GM23338 (cell line): ENCODE results near the gene FOXF1. TPM values are rescaled to one million over a fixed set of nuclear protein-coding genes. Genes with fewer than 3 reads are reported as not detected.

ENCODE experiments used
- ATAC-seq: fragments of 200-7000 bp; cut with Tn5 transposase; 3 replicates; pipeline ENCODE4 v1.9.1; 2020
- DNase-seq: peaks from one replicate; pipeline ENCODE4 v3.0.0-alpha.2; 2015; ENCODE audit warnings: low spot score
- H2AFZ ChIP-seq: fragments of 200-600 bp; sonication (generic); 2 replicates; pipeline ENCODE4 v1.8.0; 2016; ENCODE audit warnings: antibody characterized with exemption, mild to moderate bottlenecking, moderate library complexity
- H3F3A ChIP-seq: fragments of 200-600 bp; sonication (generic); replicated peaks from 2 replicates; pipeline ENCODE4 v1.8.0; 2017; ENCODE audit warnings: antibody characterized with exemption, mixed run types, low read depth
- H3K27ac ChIP-seq: fragments of 200-600 bp; sonication (generic); 2 replicates; pipeline ENCODE4 v1.6.1; 2016; ENCODE audit warnings: low read depth
- H3K27me3 ChIP-seq: fragments of 200-600 bp; sonication (generic); 2 replicates; pipeline ENCODE4 v1.8.0; 2016; ENCODE audit warnings: mild to moderate bottlenecking, mixed run types, moderate library complexity; ENCODE audit not compliant: insufficient read depth
- H3K36me3 ChIP-seq: fragments of 200-600 bp; sonication (generic); 2 replicates; pipeline ENCODE4 v1.8.0; 2016; ENCODE audit warnings: mild to moderate bottlenecking; ENCODE audit not compliant: insufficient read depth
- H3K4me1 ChIP-seq: fragments of 200-600 bp; sonication (generic); 2 replicates; pipeline ENCODE4 v1.8.0; 2016; ENCODE audit warnings: mild to moderate bottlenecking, moderate library complexity; ENCODE audit not compliant: insufficient read depth
- H3K4me2 ChIP-seq: fragments of 200-600 bp; sonication (generic); 2 replicates; pipeline ENCODE4 v1.7.1; 2017; ENCODE audit warnings: mixed run types
- H3K4me3 ChIP-seq: fragments of 200-600 bp; sonication (generic); 2 replicates; pipeline ENCODE4 v1.6.1; 2016; ENCODE audit warnings: mixed run types
- H3K79me2 ChIP-seq: fragments of 200-600 bp; sonication (generic); replicated peaks from 2 replicates; pipeline ENCODE4 v1.8.0; 2017; ENCODE audit warnings: mild to moderate bottlenecking; ENCODE audit not compliant: insufficient read depth
- H3K9me2 ChIP-seq: fragments of 200-600 bp; sonication (generic); 2 replicates; pipeline ENCODE4 v1.8.0; 2017; ENCODE audit not compliant: insufficient read depth
- H4K20me1 ChIP-seq: fragments of 200-600 bp; sonication (generic); replicated peaks from 2 replicates; pipeline ENCODE4 v1.8.0; 2017; ENCODE audit warnings: mild to moderate bottlenecking; ENCODE audit not compliant: insufficient read depth
- H3K27ac Mint-ChIP-seq: 2 replicates; pipeline ENCODE4 v1.8.0; 2020; ENCODE audit warnings: inconsistent platforms, mild to moderate bottlenecking, moderate library complexity, mixed read lengths
- H3K27me3 Mint-ChIP-seq: 3 replicates; pipeline ENCODE4 v1.8.0; 2022; ENCODE audit warnings: low read depth, mild to moderate bottlenecking, moderate library complexity, mixed read lengths, inconsistent platforms; ENCODE audit not compliant: insufficient read depth, poor library complexity
- H3K36me3 Mint-ChIP-seq: 3 replicates; pipeline ENCODE4 v1.8.0; 2021; ENCODE audit warnings: low read depth, mild to moderate bottlenecking, inconsistent platforms, moderate library complexity, mixed read lengths
- H3K4me1 Mint-ChIP-seq: 3 replicates; pipeline ENCODE4 v1.8.0; 2020; ENCODE audit warnings: mild to moderate bottlenecking, inconsistent platforms, mixed read lengths
- H3K4me3 Mint-ChIP-seq: 3 replicates; pipeline ENCODE4 v1.8.0; 2021; ENCODE audit warnings: moderate library complexity, mild to moderate bottlenecking, inconsistent platforms, mixed read lengths
- H3K9me3 Mint-ChIP-seq: 3 replicates; pipeline ENCODE4 v1.8.0; 2020; ENCODE audit warnings: moderate library complexity, mild to moderate bottlenecking, inconsistent platforms, mixed read lengths
- CREB1 ChIP-seq: fragments of 250-450 bp; sonication (Bioruptor Pico); IDR thresholded peaks from 2 replicates; pipeline ENCODE4 v1.5.0; 2020; ENCODE audit warnings: low read depth, mild to moderate bottlenecking, moderate library complexity
- NANOG ChIP-seq: IDR thresholded peaks from 2 replicates; pipeline ENCODE4 v1.6.1; 2016; ENCODE audit warnings: antibody characterized with exemption, borderline replicate concordance
- polyA plus RNA-seq: library from polyadenylated mRNA; unstranded; fragments of >200 nt; fragmentation: Nextera tagmentation; extraction: Ambion mirVana; gene quantifications from 2 replicates; pipeline ENCODE4 v1.2.1, GENCODE V29; 2016
- total RNA-seq: library from RNA; depleted of rRNA; stranded (reverse); fragments of >200 nt; shearing (Covaris generic); gene quantifications from 2 replicates; pipeline ENCODE4 v1.2.3, GENCODE V29; 2014
- TF ChIP-seq, protein P1 (sequence below): fragments of 250-450 bp; sonication (Bioruptor Pico); IDR thresholded peaks from 2 replicates; pipeline ENCODE4 v1.5.0; 2020; ENCODE audit warnings: mild to moderate bottlenecking, moderate library complexity
- TF ChIP-seq, protein P2 (sequence below), 2 experiments: fragments of 200-600 bp in 1 of 2; sonication (generic) in 1 of 2; conservative IDR thresholded peaks; 2 replicates each; pipeline versions ENCODE4 v1.5.1 to v1.6.1; 2016 to 2017; ENCODE audit warnings: antibody characterized with exemption in 2 of 2, low read depth in 2 of 2, mild to moderate bottlenecking in 2 of 2, moderate library complexity in 1 of 2

FOXF1 gene
- total and polyA plus RNA-seq, 2 experiments from 2014 or later: 0.10 to 0.15 TPM

DNA sequence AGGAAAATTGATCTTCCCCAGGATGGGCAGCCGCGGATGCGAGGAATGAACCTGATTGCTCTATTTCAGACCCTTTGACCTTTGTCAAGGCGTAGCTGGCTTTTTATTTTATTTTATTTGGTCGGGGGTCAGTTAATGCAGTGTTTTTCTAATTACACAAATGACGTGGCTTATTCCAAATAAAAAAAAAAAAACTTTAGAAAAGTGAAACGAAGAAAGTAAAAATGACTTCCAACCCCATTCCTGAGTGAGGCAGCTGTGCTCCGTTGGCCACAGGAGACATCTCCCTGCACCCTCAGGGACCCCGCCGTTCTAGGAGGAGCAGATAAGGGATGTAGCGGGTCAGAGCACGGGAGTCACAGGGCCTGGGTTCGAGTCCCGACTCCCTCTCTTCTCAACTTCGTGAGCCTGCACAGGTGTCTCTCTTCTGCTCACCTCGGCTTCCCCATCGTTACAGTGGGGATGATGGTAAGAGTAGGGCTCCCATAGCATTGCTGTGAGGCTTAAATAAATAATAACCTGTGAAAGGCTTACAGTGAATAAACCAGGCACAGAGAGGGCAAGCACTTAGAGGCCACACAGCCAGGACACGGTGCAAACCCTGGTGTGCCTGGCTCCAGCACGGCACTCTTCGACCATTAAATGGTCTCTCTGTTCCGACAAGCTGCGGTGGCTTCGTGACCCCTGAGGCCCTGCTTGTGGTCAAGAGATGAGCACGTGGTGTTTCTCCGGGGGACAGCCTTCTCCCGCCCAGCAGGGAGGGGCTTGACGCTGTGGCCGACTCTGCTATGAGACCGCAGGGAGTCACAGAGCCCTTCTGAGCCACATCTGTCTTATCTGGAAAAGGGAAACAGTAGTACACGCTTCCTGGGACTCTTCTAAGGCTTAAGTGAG lies 10.2 kb downstream of the FOXF1 start (continued):
- TF ChIP-seq, protein P1, sequence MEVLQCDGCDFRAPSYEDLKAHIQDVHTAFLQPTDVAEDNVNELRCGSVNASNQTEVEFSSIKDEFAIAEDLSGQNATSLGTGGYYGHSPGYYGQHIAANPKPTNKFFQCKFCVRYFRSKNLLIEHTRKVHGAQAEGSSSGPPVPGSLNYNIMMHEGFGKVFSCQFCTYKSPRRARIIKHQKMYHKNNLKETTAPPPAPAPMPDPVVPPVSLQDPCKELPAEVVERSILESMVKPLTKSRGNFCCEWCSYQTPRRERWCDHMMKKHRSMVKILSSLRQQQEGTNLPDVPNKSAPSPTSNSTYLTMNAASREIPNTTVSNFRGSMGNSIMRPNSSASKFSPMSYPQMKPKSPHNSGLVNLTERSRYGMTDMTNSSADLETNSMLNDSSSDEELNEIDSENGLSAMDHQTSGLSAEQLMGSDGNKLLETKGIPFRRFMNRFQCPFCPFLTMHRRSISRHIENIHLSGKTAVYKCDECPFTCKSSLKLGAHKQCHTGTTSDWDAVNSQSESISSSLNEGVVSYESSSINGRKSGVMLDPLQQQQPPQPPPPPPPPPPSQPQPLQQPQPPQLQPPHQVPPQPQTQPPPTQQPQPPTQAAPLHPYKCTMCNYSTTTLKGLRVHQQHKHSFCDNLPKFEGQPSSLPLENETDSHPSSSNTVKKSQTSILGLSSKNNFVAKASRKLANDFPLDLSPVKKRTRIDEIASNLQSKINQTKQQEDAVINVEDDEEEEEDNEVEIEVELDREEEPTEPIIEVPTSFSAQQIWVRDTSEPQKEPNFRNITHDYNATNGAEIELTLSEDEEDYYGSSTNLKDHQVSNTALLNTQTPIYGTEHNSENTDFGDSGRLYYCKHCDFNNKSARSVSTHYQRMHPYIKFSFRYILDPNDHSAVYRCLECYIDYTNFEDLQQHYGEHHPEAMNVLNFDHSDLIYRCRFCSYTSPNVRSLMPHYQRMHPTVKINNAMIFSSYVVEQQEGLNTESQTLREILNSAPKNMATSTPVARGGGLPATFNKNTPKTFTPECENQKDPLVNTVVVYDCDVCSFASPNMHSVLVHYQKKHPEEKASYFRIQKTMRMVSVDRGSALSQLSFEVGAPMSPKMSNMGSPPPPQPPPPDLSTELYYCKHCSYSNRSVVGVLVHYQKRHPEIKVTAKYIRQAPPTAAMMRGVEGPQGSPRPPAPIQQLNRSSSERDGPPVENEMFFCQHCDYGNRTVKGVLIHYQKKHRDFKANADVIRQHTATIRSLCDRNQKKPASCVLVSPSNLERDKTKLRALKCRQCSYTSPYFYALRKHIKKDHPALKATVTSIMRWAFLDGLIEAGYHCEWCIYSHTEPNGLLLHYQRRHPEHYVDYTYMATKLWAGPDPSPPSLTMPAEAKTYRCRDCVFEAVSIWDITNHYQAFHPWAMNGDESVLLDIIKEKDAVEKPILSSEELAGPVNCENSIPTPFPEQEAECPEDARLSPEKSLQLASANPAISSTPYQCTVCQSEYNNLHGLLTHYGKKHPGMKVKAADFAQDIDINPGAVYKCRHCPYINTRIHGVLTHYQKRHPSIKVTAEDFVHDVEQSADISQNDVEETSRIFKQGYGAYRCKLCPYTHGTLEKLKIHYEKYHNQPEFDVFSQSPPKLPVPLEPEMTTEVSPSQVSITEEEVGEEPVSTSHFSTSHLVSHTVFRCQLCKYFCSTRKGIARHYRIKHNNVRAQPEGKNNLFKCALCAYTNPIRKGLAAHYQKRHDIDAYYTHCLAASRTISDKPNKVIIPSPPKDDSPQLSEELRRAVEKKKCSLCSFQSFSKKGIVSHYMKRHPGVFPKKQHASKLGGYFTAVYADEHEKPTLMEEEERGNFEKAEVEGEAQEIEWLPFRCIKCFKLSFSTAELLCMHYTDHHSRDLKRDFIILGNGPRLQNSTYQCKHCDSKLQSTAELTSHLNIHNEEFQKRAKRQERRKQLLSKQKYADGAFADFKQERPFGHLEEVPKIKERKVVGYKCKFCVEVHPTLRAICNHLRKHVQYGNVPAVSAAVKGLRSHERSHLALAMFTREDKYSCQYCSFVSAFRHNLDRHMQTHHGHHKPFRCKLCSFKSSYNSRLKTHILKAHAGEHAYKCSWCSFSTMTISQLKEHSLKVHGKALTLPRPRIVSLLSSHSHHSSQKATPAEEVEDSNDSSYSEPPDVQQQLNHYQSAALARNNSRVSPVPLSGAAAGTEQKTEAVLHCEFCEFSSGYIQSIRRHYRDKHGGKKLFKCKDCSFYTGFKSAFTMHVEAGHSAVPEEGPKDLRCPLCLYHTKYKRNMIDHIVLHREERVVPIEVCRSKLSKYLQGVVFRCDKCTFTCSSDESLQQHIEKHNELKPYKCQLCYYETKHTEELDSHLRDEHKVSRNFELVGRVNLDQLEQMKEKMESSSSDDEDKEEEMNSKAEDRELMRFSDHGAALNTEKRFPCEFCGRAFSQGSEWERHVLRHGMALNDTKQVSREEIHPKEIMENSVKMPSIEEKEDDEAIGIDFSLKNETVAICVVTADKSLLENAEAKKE (CRISPR knock-in tag): no peak
- TF ChIP-seq NANOG: no peak

DNA sequence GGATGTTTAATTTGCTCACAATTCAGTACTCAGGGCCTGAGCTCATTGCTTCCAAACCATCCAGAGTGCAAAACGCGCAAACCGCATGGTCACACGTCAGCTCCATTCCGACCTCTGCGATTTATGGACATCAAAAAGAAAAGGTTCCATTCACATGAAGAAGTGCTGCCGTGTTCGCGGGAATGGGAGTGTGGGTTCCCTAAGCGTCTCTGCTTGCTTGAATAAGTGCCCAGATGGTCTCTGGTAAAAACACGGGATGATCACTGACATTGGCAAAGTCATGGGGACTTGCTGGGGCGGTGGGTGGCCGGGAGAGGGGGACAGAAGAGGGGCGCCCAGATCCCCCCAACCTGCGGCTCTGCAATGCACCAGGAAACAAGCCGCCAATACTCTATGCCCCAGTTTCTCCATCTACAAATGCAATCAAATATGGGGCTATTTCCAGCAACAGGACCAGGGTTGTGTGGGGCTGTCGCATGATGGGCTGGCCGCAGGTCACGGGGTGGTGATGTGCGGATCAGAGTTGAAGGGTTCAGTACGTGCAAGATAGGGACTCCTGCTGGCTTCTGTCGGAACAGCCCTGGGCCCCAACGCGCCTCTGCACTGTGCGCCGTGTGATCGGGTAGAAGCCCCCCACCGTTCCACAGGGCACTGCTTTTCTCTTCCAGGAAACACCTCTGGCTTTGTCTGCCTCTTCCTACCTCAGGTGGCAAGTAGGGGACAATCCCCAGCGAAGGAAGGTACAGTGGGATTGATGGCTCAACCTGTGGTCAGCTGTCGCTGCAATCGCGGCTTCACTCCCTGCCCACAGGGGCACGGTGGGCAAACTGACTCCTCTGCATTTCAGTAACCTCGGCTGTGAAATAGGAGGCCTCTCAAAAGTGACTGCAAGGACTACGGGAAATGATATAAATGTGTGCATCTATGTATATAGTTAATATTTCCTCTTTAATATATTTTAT lies 11.2 kb downstream of the FOXF1 start:
- Histone ChIP-seq H3K27me3 (peaks cover 33% of the 10 kb centered on the region), H3K4me3 (no peak overlapping the region), H2AFZ (no peak overlapping the region), H3K4me1 (peaks cover 1% of the 10 kb centered on the region; the same call in 1 of the 2 replicates), H3K36me3 (no peaks in the 10 kb centered on the region), H3F3A (no peaks in the 10 kb centered on the region), H4K20me1 (no peaks in the 10 kb centered on the region), H3K4me2 (no peak overlapping the region), H3K79me2 (no peaks in the 10 kb centered on the region), H3K27ac (no peak overlapping the region), H3K9me2 (no peaks in the 10 kb centered on the region)
- TF ChIP-seq CREB1: no peak
- TF ChIP-seq, protein P2, sequence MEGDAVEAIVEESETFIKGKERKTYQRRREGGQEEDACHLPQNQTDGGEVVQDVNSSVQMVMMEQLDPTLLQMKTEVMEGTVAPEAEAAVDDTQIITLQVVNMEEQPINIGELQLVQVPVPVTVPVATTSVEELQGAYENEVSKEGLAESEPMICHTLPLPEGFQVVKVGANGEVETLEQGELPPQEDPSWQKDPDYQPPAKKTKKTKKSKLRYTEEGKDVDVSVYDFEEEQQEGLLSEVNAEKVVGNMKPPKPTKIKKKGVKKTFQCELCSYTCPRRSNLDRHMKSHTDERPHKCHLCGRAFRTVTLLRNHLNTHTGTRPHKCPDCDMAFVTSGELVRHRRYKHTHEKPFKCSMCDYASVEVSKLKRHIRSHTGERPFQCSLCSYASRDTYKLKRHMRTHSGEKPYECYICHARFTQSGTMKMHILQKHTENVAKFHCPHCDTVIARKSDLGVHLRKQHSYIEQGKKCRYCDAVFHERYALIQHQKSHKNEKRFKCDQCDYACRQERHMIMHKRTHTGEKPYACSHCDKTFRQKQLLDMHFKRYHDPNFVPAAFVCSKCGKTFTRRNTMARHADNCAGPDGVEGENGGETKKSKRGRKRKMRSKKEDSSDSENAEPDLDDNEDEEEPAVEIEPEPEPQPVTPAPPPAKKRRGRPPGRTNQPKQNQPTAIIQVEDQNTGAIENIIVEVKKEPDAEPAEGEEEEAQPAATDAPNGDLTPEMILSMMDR (conservative IDR thresholded peaks at IDR 0.05; ENCODE audit: low read depth in 2 of 2): peak; percentile 21 to 22
- no peaks in the 10 kb centered on the region for H3K36me3 Mint-ChIP-seq
- ATAC-seq: peak; percentile 12; the same call in 2 of the 3 replicates
- peaks cover 47% of the 10 kb centered on the region for H3K27me3 Mint-ChIP-seq
- no peak for DNase-seq
- H3K9me3 Mint-ChIP-seq: peaks cover 7% of the 10 kb centered on the region; the same call in 2 of the 3 replicates
- H3K27ac Mint-ChIP-seq: no peak overlapping the region
- H3K4me1 Mint-ChIP-seq: peaks cover 5% of the 10 kb centered on the region
- no peak overlapping the region for H3K4me3 Mint-ChIP-seq
